OCI-LY1 (cell line): Measurements from ENCODE around the gene ACSL1.

Experiments
- H2AFZ ChIP-seq: fragments of 200-600 bp; sonication (generic), shearing (Covaris generic); 2 replicates; pipeline ENCODE4 v1.6.0; 2014; ENCODE audit warnings: antibody characterized with exemption, mild to moderate bottlenecking, low read length
- H3F3A ChIP-seq: fragments of 200-600 bp; sonication (generic), shearing (Covaris generic); 2 replicates; pipeline ENCODE4 v1.6.0; 2014; ENCODE audit warnings: mild to moderate bottlenecking, antibody characterized with exemption, low read length, moderate library complexity; ENCODE audit not compliant: insufficient read depth
- H3K27ac ChIP-seq: fragments of 200-600 bp; sonication (generic); 2 replicates; pipeline ENCODE4 v1.5.1; 2014; ENCODE audit warnings: low read length, mixed run types, mild to moderate bottlenecking, low read depth; ENCODE audit not compliant: poor library complexity, severe bottlenecking
- H3K27me3 ChIP-seq: fragments of 200-600 bp; sonication (generic); 2 replicates; pipeline ENCODE4 v1.6.0; 2014; ENCODE audit warnings: antibody characterized with exemption, mild to moderate bottlenecking, low read length, moderate library complexity; ENCODE audit not compliant: insufficient read depth
- H3K36me3 ChIP-seq: fragments of 200-600 bp; sonication (generic); 2 replicates; pipeline ENCODE4 v1.6.1; 2014; ENCODE audit warnings: mild to moderate bottlenecking, antibody characterized with exemption, low read length, moderate library complexity, mixed read lengths; ENCODE audit not compliant: insufficient read depth
- H3K4me1 ChIP-seq: fragments of 200-600 bp; sonication (generic); 2 replicates; pipeline ENCODE4 v1.5.1; 2014; ENCODE audit warnings: mild to moderate bottlenecking, low read length, moderate library complexity; ENCODE audit not compliant: insufficient read depth, severe bottlenecking
- H3K4me2 ChIP-seq: fragments of 200-600 bp; sonication (generic), shearing (Covaris generic); 2 replicates; pipeline ENCODE4 v1.6.1; 2014; ENCODE audit warnings: low read length
- H3K4me3 ChIP-seq: fragments of 200-600 bp; sonication (generic); 2 replicates; pipeline ENCODE4 v1.5.1; 2014; ENCODE audit warnings: low read length, low read depth, mild to moderate bottlenecking, mixed read lengths; ENCODE audit not compliant: poor library complexity, severe bottlenecking
- H3K79me2 ChIP-seq: fragments of 200-600 bp; shearing (Covaris generic); 2 replicates; pipeline ENCODE4 v1.6.1; 2016; ENCODE audit warnings: mixed run types, low read length, mixed read lengths; ENCODE audit not compliant: insufficient read depth
- H3K9ac ChIP-seq: fragments of 200-600 bp; sonication (generic), shearing (Covaris generic); 2 replicates; pipeline ENCODE4 v1.6.1; 2014; ENCODE audit warnings: mild to moderate bottlenecking, low read length, mixed read lengths
- H3K9me2 ChIP-seq: fragments of 200-600 bp; sonication (generic), shearing (Covaris generic); 2 replicates; pipeline ENCODE4 v1.6.1; 2014; ENCODE audit warnings: low read depth, mild to moderate bottlenecking, low read length, mixed read lengths
- H3K9me3 ChIP-seq: fragments of 200-600 bp; shearing (Covaris generic); 2 replicates; pipeline ENCODE4 v1.6.1; 2014; ENCODE audit warnings: low read length, mixed read lengths
- H4K20me1 ChIP-seq: fragments of 200-600 bp; sonication (generic), shearing (Covaris generic); 2 replicates; pipeline ENCODE4 v1.6.0; 2016; ENCODE audit warnings: mild to moderate bottlenecking, low read length; ENCODE audit not compliant: insufficient read depth
- EZH2 ChIP-seq: fragments of 200-600 bp; sonication (generic), shearing (Covaris generic); IDR thresholded peaks from 2 replicates; pipeline ENCODE4 v1.8.0; 2017; ENCODE audit warnings: borderline replicate concordance, mixed run types, mild to moderate bottlenecking, antibody characterized with exemption, low read length, moderate library complexity, mixed read lengths
- TF ChIP-seq, protein P1 (sequence below): fragments of 200-600 bp; sonication (generic), shearing (Covaris generic); IDR thresholded peaks from 2 replicates; pipeline ENCODE4 v1.5.1; 2017; ENCODE audit warnings: mild to moderate bottlenecking, antibody characterized with exemption, low read length, moderate library complexity, mixed read lengths

ACSL1 gene

DNA sequence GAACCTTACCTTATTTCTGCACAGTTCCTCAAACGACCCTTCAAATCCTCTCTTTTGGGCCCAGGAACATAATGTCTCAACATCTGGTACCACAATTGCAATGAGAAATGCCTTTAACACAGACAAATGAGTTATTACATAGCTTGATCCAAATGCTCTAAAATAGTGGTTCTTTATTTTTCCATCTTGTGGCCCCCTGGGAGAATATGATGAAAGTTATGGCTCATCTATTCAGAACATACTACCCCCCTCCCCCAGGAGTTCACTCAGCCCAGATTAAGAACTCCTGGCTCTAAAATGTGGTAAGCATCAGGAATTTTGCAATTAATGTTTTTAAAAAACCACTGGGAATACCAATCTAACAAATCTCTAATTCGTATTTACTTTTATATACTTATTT lies 68.0 kb downstream of the ACSL1 start:
- H3K79me2 ChIP-seq, result no peaks in the 10 kb centered on the region
- no peak overlapping the region for H3K4me2 ChIP-seq
- TF ChIP-seq, protein P1, sequence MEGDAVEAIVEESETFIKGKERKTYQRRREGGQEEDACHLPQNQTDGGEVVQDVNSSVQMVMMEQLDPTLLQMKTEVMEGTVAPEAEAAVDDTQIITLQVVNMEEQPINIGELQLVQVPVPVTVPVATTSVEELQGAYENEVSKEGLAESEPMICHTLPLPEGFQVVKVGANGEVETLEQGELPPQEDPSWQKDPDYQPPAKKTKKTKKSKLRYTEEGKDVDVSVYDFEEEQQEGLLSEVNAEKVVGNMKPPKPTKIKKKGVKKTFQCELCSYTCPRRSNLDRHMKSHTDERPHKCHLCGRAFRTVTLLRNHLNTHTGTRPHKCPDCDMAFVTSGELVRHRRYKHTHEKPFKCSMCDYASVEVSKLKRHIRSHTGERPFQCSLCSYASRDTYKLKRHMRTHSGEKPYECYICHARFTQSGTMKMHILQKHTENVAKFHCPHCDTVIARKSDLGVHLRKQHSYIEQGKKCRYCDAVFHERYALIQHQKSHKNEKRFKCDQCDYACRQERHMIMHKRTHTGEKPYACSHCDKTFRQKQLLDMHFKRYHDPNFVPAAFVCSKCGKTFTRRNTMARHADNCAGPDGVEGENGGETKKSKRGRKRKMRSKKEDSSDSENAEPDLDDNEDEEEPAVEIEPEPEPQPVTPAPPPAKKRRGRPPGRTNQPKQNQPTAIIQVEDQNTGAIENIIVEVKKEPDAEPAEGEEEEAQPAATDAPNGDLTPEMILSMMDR, result no peak
- TF ChIP-seq EZH2, result no peak
- no peak overlapping the region for H3K4me3 ChIP-seq
- no peaks in the 10 kb centered on the region for H3K4me1 ChIP-seq
- H3K27ac ChIP-seq, result no peak overlapping the region
- no peak overlapping the region for H2AFZ ChIP-seq
- no peaks in the 10 kb centered on the region for H3K36me3 ChIP-seq
- no peaks in the 10 kb centered on the region for H3K27me3 ChIP-seq
- no peaks in the 10 kb centered on the region for H4K20me1 ChIP-seq
- H3K9me3 ChIP-seq, result no peaks in the 10 kb centered on the region
- no peak overlapping the region for H3K9ac ChIP-seq
- H3F3A ChIP-seq, result no peaks in the 10 kb centered on the region
- H3K9me2 ChIP-seq, result no peaks in the 10 kb centered on the region

DNA sequence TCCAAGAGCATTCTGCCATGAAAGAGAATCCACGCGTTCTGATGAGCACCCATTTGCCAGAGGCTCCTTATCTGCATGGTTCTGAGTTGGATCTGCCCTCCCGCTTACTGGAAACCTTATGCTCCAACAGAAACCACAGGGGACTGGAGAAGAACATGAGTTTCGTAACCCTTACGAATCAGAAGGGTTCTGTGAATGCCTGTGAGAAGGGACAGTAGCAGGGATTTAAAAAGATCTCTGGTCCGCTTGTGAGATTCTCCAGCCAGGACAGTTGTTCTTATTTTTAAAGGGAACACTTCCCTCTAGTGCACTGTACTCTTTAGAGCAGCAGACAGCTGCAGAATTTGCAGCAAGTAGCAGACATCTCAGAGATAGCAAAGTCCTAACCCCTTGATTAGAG lies 69.4 kb downstream of the ACSL1 start:
- Histone ChIP-seq H3F3A (no peaks in the 10 kb centered on the region), H3K4me2 (no peak overlapping the region), H2AFZ (no peak overlapping the region), H4K20me1 (no peaks in the 10 kb centered on the region), H3K27me3 (no peaks in the 10 kb centered on the region), H3K79me2 (no peaks in the 10 kb centered on the region), H3K27ac (no peak overlapping the region), H3K9me2 (no peaks in the 10 kb centered on the region), H3K36me3 (no peaks in the 10 kb centered on the region), H3K9me3 (no peaks in the 10 kb centered on the region), H3K4me1 (no peaks in the 10 kb centered on the region), H3K4me3 (no peak overlapping the region), H3K9ac (no peak overlapping the region)
- TF ChIP-seq, protein P1, result no peak
- TF ChIP-seq EZH2, result no peak

GRCh38 chr4:184755278-184755677 lies 70.5 kb downstream of the ACSL1 start:
- no peaks in the 10 kb centered on the region for H3F3A ChIP-seq
- no peaks in the 10 kb centered on the region for H3K9me2 ChIP-seq

More at GRCh38 chr4:184755278-184755677, 70.5 kb downstream of the ACSL1 start:
- Histone ChIP-seq H3K27me3 (no peaks in the 10 kb centered on the region), H2AFZ (no peak overlapping the region), H3K4me3 (no peak overlapping the region), H3K4me1 (no peaks in the 10 kb centered on the region), H3K9me3 (no peaks in the 10 kb centered on the region), H3K36me3 (no peaks in the 10 kb centered on the region), H3K9ac (no peak overlapping the region), H4K20me1 (no peaks in the 10 kb centered on the region), H3K27ac (no peak overlapping the region), H3K4me2 (no peak overlapping the region), H3K79me2 (no peaks in the 10 kb centered on the region)
- TF ChIP-seq, protein P1, result no peak
- no peak for TF ChIP-seq EZH2
